ENCODE data around the gene SPTBN2. TPM values are rescaled to one million over a fixed set of nuclear protein-coding genes. Genes with fewer than 3 reads are reported as not detected.

The SPTBN2 gene
- total and polyA plus RNA-seq, 2 donors (not counting 3 experiments of a cell fraction or from before 2014, with no cell fraction given): 3.8 to 19.8 TPM

GRCh38 chr11:66636411-66636810 is 92.6 kb downstream of the SPTBN2 start:
- BruUV-seq (replicated peaks): no TSS peak
- no peak overlapping the region for H3K4me2 ChIP-seq (ENCODE audit: insufficient read depth, low read length)
- H3K9me3 ChIP-seq (replicated peaks; ENCODE audit: control insufficient read depth, insufficient read depth, low read length): no peaks in the 10 kb centered on the region
- H4K20me1 ChIP-seq (replicated peaks; ENCODE audit: control insufficient read depth, extremely low read depth, insufficient read depth, low read length): peaks cover 14% of the 10 kb centered on the region
- dilution Hi-C loops (cut with MboI; ENCODE audit: extremely low pct_ligation_motif_present, low sequenced_read_pairs) (no loop called here), intact Hi-C loops (cut with micrococcal nuclease) (no loop called here)
- H3K4me1 ChIP-seq (ENCODE audit: control insufficient read depth, extremely low read depth, insufficient read depth, low read length): peaks cover 28% of the 10 kb centered on the region
- no peak for FAIRE-seq
- no peak overlapping the region for H3K9ac ChIP-seq (replicated peaks; ENCODE audit: extremely low read depth, insufficient read depth, low read length)
- H3K9me1 ChIP-seq (replicated peaks; ENCODE audit: control insufficient read depth, extremely low read depth, insufficient read depth, low read length): no peaks in the 10 kb centered on the region
- no peak for TF ChIP-seq MYC (IDR thresholded peaks at IDR 0.05; ENCODE audit: low read depth, low read length)
- TF ChIP-seq EZH2 (IDR thresholded peaks at IDR 0.05; ENCODE audit: borderline replicate concordance, low read depth, low read length, severe bottlenecking): no peak
- no peak for TF ChIP-seq FOS (IDR thresholded peaks at IDR 0.05; ENCODE audit: borderline replicate concordance, insufficient read depth, low read length)
- TF ChIP-seq POLR2AphosphoS5 (IDR thresholded peaks at IDR 0.05; ENCODE audit: insufficient read depth, low read depth, low read length): no peak
- no peak for TF ChIP-seq JUN (IDR thresholded peaks at IDR 0.05; ENCODE audit: borderline replicate concordance, insufficient read depth, insufficient read length, low read depth)
- TF ChIP-seq POLR2A (IDR thresholded peaks at IDR 0.05; ENCODE audit: low read depth, low read length): no peak
- TF ChIP-seq MAX (IDR thresholded peaks at IDR 0.05; ENCODE audit: insufficient read depth, insufficient read length): no peak
- TF ChIP-seq CTCF (IDR thresholded peaks at IDR 0.05; ENCODE audit: extremely low read depth in 1 of 2, insufficient read depth in 1 of 2, low read depth in 1 of 2, low read length in 2 of 2): no peak
- no peak for TF ChIP-seq GATA2 (IDR thresholded peaks at IDR 0.05; ENCODE audit: insufficient read depth, insufficient read length, low read depth, low read length)
- H3K4me3 ChIP-seq (replicated peaks in 1 of 3; ENCODE audit: insufficient read depth in 1 of 3, low read depth in 1 of 3, low read length in 3 of 3): no peak overlapping the region
- ChIA-PET POLR2A (no interaction called here), CTCF (interaction anchor here (0.7 to 1.3 kb wide), 2 partner anchors 9 to 42 kb away, joined by 3 to 5 read pairs; no protein-coding TSS in a partner anchor)
- peaks cover 6 to 13% of the 10 kb centered on the region in 2 experiments for H3K36me3 ChIP-seq (ENCODE audit: control insufficient read depth in 2 of 2, extremely low read depth in 1 of 2, insufficient read depth in 2 of 2, low read length in 2 of 2)
- no peaks in the 10 kb centered on the region for H3K27me3 ChIP-seq (ENCODE audit: control insufficient read depth in 2 of 2, insufficient read depth in 2 of 2, low read length in 2 of 2)
- no peak overlapping the region for H3K27ac ChIP-seq (ENCODE audit: insufficient read depth, low read depth, low read length)
- no peak for DNase-seq (ENCODE audit: low read depth, low spot score)
- H3K79me2 ChIP-seq (ENCODE audit: control insufficient read depth, insufficient read depth, low read length): peaks cover 87% of the 10 kb centered on the region
- H2AFZ ChIP-seq (ENCODE audit: low read depth, low read length): no peak overlapping the region

Small RNA genes lying within 50 kb of the gene (small RNA-seq; reads per million reads assigned to genes)
- gene RN7SL12P (ENCODE audit: insufficient read depth, insufficient read length, low read depth, low replicate concordance): not detected

Other genes starting within 250 kb of the SPTBN2 start
- 46.4 and 56.0 TPM in 2 replicates for gene DPP3, start 248.8 kb downstream of the SPTBN2 start, total RNA-seq
- 50.4 and 55.8 TPM in 2 replicates for gene DPP3, start 248.8 kb downstream of the SPTBN2 start, polyA plus RNA-seq
- 29.5 and 32.9 TPM in 2 replicates for gene BBS1, start 218.6 kb downstream of the SPTBN2 start, total RNA-seq
- 27.7 and 29.2 TPM in 2 replicates for gene BBS1, start 218.6 kb downstream of the SPTBN2 start, polyA plus RNA-seq
- gene ZDHHC24, start 183.2 kb downstream of the SPTBN2 start, total RNA-seq: 18.3 and 20.1 TPM in 2 replicates
- gene ZDHHC24, start 183.2 kb downstream of the SPTBN2 start, polyA plus RNA-seq: 21.1 and 27.6 TPM in 2 replicates
- gene ACTN3, start 182.3 kb downstream of the SPTBN2 start, total RNA-seq: 0.18 TPM in 1 of 2 replicates, not detected in the other
- gene ACTN3, start 182.3 kb downstream of the SPTBN2 start, polyA plus RNA-seq: 0.10 and 0.17 TPM in 2 replicates
- gene CTSF, start 160.6 kb downstream of the SPTBN2 start, total RNA-seq: 11.0 and 14.4 TPM in 2 replicates
- gene CTSF, start 160.6 kb downstream of the SPTBN2 start, polyA plus RNA-seq: 27.7 and 30.7 TPM in 2 replicates
- 0.22 and 0.28 TPM in 2 replicates for gene CCDC87, start 136.2 kb downstream of the SPTBN2 start, total RNA-seq
- 0.06 and 0.08 TPM in 2 replicates for gene CCDC87, start 136.2 kb downstream of the SPTBN2 start, polyA plus RNA-seq
- gene CCS, start 136.0 kb downstream of the SPTBN2 start, total RNA-seq: 37.2 and 38.7 TPM in 2 replicates
- gene CCS, start 136.0 kb downstream of the SPTBN2 start, polyA plus RNA-seq: 39.0 and 41.6 TPM in 2 replicates
- gene RBM14, start 112.6 kb downstream of the SPTBN2 start, total RNA-seq: 95.9 and 104 TPM in 2 replicates
- gene RBM14, start 112.6 kb downstream of the SPTBN2 start, polyA plus RNA-seq: 44.0 and 49.6 TPM in 2 replicates
- 148 and 153 TPM in 2 replicates for gene RBM4, start 90.5 kb downstream of the SPTBN2 start, total RNA-seq
- 345 and 361 TPM in 2 replicates for gene RBM4, start 90.5 kb downstream of the SPTBN2 start, polyA plus RNA-seq
- 19.4 and 22.2 TPM in 2 replicates for gene RBM4B, start 51.3 kb downstream of the SPTBN2 start, total RNA-seq
- gene RBM4B, start 51.3 kb downstream of the SPTBN2 start, polyA plus RNA-seq: 25.4 and 31.2 TPM in 2 replicates
- 26.9 and 27.8 TPM in 2 replicates for gene RCE1, start 114.2 kb upstream of the SPTBN2 start, total RNA-seq
- gene RCE1, start 114.2 kb upstream of the SPTBN2 start, polyA plus RNA-seq: 47.4 and 75.0 TPM in 2 replicates
- gene LRFN4, start 127.8 kb upstream of the SPTBN2 start, total RNA-seq: 36.7 and 37.4 TPM in 2 replicates
- 22.3 and 38.3 TPM in 2 replicates for gene LRFN4, start 127.8 kb upstream of the SPTBN2 start, polyA plus RNA-seq
- 15.6 and 17.5 TPM in 2 replicates for gene PC, start 229.2 kb upstream of the SPTBN2 start, total RNA-seq
- gene PC, start 229.2 kb upstream of the SPTBN2 start, polyA plus RNA-seq: 5.5 and 5.8 TPM in 2 replicates
- not detected in 2 replicates for gene C11orf86, start 246.1 kb upstream of the SPTBN2 start, total RNA-seq
- gene C11orf86, start 246.1 kb upstream of the SPTBN2 start, polyA plus RNA-seq: not detected in 2 replicates

All from endothelial cell of umbilical vein (primary cell).